Fibroblast of lung (primary cell): ENCODE measurements around the gene SLC45A1.

ENCODE experiments used
- CTCF ChIP-seq, 2 donors: IDR thresholded peaks in 1 of 2; conservative IDR thresholded peaks in 1 of 2; 1 replicate in 1 of 2; 2 replicates in 1 of 2; pipeline ENCODE4 v1.5.1; 2011 to 2012; ENCODE audit warnings: low read length in 2 of 2, control low read depth in 1 of 2, inconsistent platforms in 1 of 2, low read depth in 1 of 2, mild to moderate bottlenecking in 1 of 2
- EZH2 ChIP-seq: IDR thresholded peaks from 2 replicates; pipeline ENCODE4 v1.5.1; 2012; ENCODE audit warnings: low read length, control low read depth, mild to moderate bottlenecking; ENCODE audit errors: missing control alignments

GRCh38 chr1:8388732-8389562, 71.0 kb downstream of the SLC45A1 start:
- TF ChIP-seq CTCF (conservative IDR thresholded peaks at IDR 0.05 in 1 of 2, IDR thresholded peaks at IDR 0.05 in 1 of 2; ENCODE audit: low read depth in 1 of 2, low read length in 2 of 2) (no peak), EZH2 (no peak)
